GM21528 (cell line): ENCODE results near the gene MAPRE2.

ENCODE experiments used
- ATAC-seq: cut with Tn5 transposase; IDR thresholded peaks from one replicate; pipeline ENCODE4 v1.9.1; 2021; ENCODE audit warnings: mild to moderate bottlenecking, moderate library complexity; ENCODE audit not compliant: unreplicated experiment, low FRiP score

The MAPRE2 gene

DNA sequence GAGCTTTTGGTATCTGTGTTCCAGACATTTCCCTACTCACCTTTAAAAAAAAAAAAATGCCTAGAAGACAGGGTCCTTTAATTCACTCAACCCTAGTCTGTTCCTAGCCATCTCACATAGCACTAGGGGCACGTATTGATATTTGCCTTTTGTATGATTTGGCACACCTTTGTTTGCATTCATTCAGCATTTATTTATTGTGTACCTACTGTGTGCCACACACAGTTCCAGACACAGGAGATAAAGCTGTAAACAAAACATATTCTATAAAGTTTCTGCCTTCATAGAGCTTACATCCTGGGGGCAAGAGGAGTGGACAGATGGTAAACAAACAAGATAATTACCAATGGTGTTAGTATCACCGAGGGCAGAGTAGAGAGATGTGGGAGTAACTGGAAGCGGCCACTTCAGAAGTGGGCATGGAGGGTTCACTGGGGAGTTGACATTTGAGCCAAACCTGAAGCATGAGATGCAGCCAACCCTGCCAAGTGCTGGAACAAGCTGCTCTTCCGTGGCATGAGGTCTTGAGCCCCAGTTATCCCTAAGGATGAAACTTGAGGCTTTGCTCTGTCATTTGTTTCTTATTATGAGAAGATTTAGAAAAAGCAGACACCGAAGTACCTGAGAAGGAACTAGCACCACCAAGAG lies 18.2 kb downstream of the MAPRE2 start:
- ATAC-seq = no peak

DNA sequence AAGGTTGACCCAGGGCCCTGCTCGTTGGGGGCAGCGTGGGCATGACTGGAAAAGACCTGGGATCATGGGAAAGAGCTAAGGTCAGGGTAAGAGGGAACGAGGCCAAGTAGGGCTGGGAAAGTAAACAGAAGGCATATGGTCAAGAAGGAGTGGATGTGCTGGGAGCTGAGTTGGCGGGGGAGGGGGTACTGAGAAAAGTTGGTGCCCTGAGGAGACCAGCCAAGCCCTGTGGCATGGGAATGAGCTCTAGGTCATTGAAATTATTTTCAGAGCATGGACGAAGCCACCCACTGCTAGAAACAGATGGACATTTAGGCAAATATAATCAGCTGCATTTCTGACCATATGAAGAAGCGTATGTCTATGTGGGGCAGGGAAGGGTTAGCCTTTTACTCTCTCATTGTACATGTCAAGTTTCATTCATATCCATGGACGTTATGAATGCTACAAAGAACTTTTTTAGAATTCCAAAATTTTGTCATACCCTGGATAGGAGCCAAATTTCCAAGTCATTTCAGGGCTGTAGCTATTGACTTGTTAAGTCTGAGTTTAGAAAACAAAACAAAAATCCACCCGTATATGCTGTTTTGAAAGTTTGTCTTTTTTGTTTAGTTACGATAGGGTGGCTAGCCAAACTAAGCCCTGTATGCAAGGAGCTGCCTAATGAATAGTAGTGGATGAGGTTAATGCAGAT lies 19.1 kb downstream of the MAPRE2 start:
- ATAC-seq = no peak

DNA sequence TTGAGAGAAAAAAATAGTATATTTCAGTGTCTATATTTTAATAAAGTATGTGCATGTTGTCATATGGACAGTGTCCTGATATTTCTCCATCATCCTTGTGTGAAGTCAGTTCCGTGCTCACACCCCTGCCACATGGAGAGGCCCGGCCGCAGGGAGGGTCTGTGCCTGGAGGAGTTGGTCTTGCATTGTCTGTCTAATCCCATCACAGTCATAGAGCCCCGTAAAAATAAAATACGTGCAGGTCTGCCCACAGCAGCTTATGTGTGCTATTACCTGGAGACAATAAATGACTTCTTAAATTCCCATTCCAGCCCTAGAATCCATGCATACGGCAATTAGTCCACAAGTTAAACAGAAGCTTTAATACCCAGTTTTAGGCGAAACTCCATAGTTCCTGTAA lies 20.1 kb downstream of the MAPRE2 start:
- ATAC-seq = no peak

DNA sequence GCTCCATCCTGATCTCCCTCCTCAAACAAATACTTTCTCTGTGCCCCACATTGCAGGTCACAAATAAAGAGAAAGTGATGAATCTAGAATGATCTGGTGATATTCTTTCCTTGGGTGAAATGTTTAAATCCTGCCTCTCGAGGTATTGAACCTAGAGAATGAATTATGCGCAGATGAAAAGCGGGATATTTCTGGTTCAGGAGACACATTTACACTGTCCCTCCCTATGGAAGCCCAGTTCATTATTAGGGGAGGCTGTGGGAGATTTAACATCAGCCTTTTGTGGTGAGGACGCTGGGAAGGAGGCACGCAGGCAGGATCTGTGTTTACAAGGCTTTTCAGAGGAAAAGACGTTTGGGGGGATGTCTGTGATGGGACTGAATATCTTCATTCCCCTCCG lies 20.6 kb downstream of the MAPRE2 start:
- ATAC-seq = no peak

DNA sequence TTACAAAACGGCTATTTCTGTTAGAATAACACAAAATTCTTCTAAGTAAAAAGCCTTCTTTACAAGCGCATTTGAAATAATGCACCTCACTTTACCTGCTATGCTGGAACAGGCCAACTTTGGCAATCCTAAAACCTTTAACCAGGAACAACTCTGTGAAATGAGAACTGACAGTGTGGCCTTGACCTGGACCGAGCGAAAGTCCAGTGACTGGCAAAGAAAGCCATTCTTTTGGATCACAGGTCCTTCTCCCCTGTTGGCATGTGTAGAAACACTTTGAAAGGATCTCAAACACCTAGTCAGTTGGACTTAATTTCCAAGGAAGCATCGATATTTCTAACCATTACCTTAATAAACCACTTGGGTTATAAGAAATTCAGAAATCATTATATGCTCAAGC lies 21.2 kb downstream of the MAPRE2 start:
- no peak for ATAC-seq

DNA sequence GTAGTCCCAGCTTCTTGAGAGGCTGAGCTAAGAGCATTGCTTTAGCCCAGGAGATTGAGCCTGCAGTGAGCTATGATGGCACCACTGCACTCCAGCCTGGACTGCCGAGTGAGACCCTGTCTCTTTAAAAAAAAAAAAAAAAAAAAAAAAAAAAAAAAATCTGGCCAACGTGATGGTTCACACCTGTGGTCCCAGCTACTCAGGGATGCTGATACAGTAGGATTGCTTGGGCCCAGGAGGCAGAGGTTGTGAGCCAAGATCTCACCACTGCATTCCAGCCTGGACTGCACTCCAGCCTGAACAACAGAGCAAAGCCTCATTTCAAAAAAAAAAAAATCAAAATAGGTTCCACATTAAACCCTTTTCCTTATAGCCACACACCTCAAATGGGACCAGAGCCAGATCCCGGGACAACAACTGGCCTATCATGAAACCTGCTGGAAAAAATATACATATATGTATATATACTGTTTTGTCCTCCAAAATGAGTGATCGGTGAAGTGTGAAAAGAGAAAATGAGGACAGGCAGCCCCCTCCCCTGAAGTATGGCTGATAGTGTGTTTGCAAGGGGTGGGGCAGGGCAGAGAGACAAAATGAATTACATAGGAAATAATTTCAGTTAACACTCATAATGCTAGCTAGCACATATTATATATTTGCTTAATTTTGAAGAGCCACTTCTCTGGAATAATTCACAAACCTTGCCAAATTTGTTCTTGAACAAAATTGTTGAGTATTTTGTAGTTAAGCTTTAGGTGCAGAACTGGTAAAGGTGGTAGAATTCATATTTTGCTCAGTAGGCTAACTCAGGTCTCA lies 22.9 kb downstream of the MAPRE2 start:
- no peak for ATAC-seq

DNA sequence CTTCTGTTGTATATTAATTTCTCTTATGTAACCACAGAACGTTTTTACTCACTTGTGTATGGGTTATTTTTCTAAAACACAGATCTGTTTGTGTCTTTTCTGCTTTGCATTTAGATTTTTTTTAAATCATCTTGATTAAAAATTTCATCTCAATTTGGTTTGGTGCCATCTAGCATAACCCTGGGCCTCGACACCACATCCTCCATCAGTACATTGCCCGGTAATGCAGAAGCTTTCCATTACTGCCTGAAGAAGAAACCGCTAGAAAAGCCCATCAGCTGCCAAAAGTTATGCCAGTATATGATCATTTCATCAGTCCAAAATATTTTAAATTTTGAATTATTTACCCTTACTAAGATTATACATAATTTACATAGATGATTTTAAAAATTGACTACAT lies 26.2 kb downstream of the MAPRE2 start:
- ATAC-seq = no peak

DNA sequence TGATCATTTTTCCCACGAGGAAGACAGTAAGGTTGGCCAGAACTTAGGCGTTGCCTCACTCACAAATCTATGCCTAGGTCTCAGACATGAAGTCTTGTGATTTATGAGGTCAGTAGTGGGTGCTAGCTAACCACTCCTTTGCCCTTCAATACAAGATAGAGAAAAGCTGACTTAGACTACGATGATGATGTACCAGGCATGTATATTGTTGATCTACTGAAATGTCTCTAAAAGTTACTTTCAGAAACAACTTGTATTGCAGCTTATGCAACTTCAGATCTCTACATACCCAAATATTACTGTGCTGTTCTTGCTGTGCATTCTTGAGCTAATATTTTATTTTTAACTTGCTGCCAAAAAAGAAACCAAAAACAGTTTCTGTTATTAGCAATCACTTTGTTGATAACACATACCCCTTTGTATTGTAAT lies 30.6 kb downstream of the MAPRE2 start:
- ATAC-seq = peak; percentile 58

DNA sequence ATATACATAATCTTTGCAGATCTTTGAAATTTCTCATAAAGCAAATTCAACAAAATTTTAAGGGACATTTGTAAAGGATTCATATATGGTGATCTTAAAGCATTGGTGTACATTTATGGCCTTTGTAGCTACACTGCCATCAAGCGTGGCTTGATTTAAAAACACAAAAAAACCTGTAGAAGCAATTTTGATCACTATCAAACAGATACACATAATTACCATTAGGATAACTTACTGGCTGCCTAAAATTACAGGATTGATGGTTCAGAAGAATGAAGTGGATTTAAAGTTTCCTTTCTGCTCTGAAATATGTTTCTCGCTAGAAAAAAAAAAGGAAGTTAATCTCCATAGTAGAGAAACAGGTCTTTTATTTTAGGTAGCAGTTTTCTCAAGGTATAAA lies 31.4 kb downstream of the MAPRE2 start:
- ATAC-seq = no peak

DNA sequence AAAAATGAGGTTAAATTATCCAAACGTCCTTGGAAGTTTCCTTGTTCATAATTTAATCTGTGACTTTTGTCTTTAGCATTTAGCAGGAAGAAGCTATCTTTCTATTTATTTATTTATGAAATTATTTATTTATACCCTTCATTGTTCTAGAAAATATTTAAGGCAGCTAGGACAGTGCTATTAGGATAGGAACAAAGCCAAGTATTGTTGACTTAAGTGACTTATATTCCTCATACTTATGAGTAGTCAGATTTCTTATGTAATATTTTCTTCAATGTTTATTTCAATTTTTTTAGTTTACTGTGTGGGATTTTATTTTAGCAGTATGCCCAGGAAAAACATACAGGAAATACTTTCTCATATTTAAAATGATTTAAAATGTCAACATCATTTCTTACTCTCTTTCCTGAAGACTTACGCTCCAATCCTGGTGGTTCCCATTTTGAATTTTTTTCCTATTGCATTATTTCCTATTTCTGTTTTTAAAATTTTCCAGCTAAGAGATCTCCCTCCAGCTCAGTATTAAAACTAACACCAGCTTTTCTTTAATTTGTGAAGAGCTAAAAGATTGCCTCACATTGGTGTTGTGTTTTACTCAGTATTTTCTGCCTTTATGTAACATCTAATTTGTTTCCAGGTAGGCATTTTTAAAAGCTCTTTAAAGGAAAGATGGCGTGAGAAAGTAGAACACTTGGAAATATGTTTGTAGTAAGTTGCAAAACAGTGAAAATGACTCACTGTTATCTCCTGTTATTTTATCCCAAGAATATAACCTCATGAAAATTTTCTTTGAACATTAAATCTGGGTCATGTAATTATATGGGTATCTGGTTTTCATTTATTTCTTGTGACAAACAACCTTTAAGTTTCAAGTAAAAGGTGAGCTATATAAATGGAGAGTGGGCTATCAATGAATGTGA lies 32.2 kb downstream of the MAPRE2 start:
- no peak for ATAC-seq

DNA sequence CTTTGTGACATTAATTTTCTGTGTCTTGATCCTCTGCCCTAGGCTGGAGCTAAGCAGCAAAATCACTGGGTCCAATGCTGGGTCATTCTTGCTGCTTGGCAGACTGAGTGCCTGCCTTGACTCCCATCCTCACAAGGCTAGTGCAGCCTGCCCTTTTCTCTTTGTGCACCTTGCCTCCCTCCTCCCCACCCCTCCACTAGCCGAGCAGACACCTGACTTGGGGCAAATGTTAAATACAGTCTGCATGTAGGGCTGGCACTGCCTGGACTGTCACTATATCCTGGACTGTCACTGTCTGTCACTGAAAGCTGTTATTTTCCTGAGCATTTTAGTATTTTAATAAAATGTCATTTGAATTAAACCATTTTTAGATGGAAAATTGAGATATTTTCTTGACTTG lies 33.4 kb downstream of the MAPRE2 start:
- no peak for ATAC-seq

DNA sequence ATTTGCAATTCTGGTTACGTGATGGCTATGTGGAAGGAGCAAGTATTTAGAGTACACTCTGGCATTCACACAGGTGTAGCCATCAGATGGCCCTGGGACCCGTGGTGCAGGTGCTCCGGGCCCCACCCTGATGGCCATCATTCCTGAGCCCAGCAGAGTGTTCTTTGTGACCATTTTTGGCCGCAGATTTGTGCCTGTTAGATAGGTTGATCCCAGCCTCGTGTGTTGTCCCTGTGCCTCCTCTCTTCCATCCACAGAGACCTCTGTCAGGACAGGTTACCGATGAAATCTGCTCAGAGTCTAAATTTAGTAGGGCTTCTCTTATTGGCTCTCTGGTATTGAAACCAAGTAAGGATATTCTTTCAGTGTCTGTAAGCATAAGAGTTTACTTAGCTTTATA lies 33.9 kb downstream of the MAPRE2 start:
- no peak for ATAC-seq

DNA sequence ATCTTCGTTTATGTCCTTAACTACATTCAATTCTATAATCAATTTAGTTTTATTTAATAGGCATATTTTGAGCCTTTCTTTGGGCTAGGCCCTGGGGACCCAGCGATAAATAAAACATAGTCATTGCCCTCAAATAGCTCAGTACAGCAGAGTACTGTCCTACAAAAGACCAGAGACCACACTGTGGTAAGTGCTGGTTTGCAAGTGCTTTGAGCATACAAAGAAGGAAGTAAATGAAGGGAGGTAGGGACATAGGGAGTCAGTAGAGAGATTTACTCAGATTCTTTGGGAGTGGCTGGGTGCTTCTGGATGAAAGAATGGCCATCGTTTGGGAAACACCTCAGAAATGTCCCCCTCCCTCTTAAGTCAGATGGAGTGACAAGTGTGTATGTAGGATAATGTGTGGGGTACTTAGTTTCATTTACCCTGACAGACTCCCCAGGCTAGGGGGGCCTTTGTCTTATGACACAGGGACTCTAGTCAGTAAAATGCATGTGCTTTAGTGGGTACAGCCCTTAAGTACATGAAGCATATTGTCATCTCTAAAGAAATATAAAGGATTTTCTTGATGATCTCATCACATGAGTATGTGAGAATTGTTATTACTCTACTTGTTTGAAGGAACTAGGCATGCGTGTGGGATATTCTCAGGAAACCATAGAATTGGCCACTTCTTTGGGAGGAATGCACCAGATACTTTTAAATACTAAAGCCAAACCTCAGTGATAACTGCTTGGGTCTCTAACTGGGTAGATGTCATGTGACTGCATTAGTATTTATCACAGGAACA lies 35.1 kb downstream of the MAPRE2 start:
- no peak for ATAC-seq

DNA sequence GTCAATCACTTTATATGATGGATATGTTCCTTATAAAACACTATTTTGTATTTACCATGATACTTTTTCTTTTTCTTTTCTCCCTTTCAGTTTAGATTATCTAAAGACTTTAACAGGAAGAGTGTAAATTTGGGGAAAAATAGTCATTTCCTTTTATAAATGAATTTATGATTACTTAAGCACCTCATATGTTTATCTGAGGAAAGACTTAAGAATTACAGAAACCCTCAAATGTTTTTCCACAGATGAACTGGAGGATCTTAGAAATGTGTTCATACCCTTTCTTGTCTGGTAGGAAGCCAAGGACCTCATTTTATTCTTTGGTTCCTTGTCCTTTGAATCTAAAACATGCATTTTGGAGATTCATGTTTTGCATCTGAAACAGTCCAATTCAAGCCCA lies 36.7 kb downstream of the MAPRE2 start:
- no peak for ATAC-seq

DNA sequence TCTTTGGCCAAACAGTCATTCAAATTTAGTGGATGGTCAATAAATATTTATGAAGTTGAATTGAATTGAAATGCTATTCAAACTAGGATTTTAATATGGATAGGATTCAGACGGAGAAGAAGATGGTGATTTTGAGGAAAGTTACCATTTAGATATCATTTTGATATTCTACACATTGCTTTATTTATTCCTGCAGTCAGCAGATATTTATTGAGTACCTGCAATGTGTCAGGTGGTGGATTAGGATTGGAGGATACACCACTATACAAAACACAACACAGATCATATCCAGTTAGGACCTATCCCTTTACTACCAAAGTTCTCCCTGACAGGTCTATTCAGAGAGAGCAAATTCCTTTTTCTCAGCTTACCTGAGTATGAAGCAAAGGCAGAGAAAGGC lies 38.8 kb downstream of the MAPRE2 start:
- no peak for ATAC-seq

DNA sequence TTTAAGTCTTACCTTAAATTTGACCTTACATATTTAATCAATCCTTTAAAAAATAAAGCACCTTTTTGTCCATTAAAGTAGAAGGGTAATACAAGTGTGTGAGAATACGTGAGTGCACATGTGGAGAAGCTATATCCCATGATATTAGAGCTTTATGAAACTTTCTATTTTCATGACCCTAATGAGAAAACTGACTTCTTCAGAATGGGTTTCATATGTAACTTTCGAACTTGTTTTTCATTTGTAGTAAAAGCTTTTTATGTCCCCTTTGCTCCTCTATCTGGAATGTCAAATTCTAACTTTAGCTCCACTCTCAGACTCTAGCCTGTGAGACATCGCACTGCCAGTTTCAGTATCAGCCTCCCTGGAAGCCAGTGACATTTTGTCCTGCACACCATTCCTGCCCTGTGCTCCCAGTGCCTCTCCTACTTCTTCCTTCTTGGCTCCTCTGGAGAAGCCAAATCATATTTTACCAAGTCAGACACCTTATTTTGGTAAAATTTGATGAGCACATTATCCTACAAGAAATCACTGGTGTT lies 42.0 kb downstream of the MAPRE2 start:
- no peak for ATAC-seq

DNA sequence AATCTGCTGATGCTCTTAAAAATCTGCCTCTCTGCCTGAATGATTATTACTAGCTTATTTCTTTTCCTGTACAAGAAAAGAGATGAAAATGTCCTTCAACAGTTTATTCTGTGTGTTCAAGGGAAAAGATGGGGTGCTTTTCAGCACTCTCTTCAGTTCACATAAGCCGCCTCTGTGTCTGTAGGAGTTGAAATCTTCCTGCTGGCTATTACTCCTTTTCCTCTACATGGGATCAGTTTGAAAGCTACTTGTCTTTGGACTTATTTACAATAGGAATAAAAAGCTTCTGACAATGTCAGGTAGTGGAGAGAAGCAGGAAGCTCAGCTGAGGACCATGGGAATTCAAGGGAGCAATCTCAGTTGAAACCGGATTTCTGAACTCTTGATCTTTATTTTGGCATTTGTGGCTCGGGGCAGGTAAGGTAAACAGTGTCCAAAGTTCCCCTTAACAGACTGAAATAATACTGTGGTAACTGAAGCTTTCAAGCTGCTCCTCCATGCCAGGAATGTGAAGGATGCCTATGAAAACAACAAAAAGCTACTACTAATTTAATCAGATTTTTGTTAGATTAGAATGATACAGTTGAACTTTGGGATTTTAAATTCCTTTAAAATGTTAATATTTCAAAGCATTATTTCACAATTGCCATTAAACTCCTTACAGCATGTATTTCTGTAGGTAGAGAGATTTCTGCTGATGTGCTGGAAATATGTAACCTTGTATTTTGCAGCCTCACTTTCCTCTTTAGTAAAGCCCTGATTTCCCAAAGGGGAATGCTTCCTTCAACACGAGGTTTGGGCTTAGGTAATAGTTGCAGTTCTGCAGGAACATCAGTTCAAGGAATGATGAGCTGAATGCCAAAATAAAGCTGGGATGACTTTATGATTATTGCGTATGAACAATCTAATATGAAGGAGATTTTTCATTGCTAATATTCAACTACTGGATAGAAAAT lies 43.6 kb downstream of the MAPRE2 start:
- ATAC-seq = no peak
